Measurements from ENCODE around the gene FAM47C. TPM values are rescaled to one million over a fixed set of nuclear protein-coding genes. Genes with fewer than 3 reads are reported as not detected.
"Not testable (repeated sequence)": the region's sequence is repeated elsewhere in the genome, so short reads cannot be mapped to it uniquely, and the experiment has no call there.

FAM47C gene
- not detected for total RNA-seq
- not detected for total RNA-seq (2013)
- total RNA-seq: 0 reads per million in 29 experiments

GRCh38 chrX:37008182-37008581 lies at the start of gene FAM47C:
TSS of gene FAM47C (plus strand) at chrX:37008366. CDS start at chrX:37008411, 45 bp downstream.
- CTCF ChIA-PET; DNase-seq; H3K27me3 Mint-ChIP-seq; H3K9me3 Mint-ChIP-seq; ATAC-seq (replicated peaks in 1 of 4); H3K4me1 ChIP-seq (ENCODE audit: control insufficient read depth in 1 of 2, extremely low read depth in 1 of 2, insufficient read depth in 2 of 2, low read length in 2 of 2); POLR2A ChIA-PET; H3K27me3 ChIP-seq (replicated peaks in 1 of 2; ENCODE audit: control insufficient read depth in 2 of 2, extremely low read depth in 1 of 2, insufficient read depth in 2 of 2, low read length in 1 of 2); H3K36me3 Mint-ChIP-seq; H3K27ac ChIP-seq (ENCODE audit: low read length); H3K4me1 Mint-ChIP-seq; H3K36me3 ChIP-seq (ENCODE audit: control insufficient read depth in 2 of 2, extremely low read depth in 1 of 2, insufficient read depth in 1 of 2, low read length in 1 of 2); H3K4me3 Mint-ChIP-seq; H3K4me3 ChIP-seq (ENCODE audit: control insufficient read depth in 1 of 2, extremely low read depth in 1 of 2, low read length in 1 of 2); H3K27ac Mint-ChIP-seq; H3K9me3 ChIP-seq: not testable (repeated sequence)
- 89% methylated on average over 8 of the region's 24 CpGs for WGBS (ENCODE audit: insufficient coverage)

- no CpG with 5 or more reads among the region's 10 CpGs for WGBS (ENCODE audit: insufficient coverage)
- Histone ChIP-seq H3K9me3 (no peaks in the 10 kb centered on the region), H3K36me3 (ENCODE audit: control insufficient read depth in 2 of 2, extremely low read depth in 1 of 2, insufficient read depth in 1 of 2, low read length in 1 of 2) (no peaks in the 10 kb centered on the region), H3K27me3 (replicated peaks in 1 of 2; ENCODE audit: control insufficient read depth in 2 of 2, extremely low read depth in 1 of 2, insufficient read depth in 2 of 2, low read length in 1 of 2) (peaks cover 4 to 6% of the 10 kb centered on the region in 2 experiments), H3K4me3 (ENCODE audit: control insufficient read depth in 1 of 2, extremely low read depth in 1 of 2, low read length in 1 of 2) (no peak overlapping the region), H3K4me1 (ENCODE audit: control insufficient read depth in 1 of 2, extremely low read depth in 1 of 2, insufficient read depth in 2 of 2, low read length in 2 of 2) (no peaks in the 10 kb centered on the region), H3K27ac (ENCODE audit: low read length) (no peak overlapping the region)
- DNase-seq (no peak), ATAC-seq (replicated peaks in 1 of 4) (no peak)
- Mint-ChIP-seq H3K27ac (no peak overlapping the region), H3K36me3 (no peaks in the 10 kb centered on the region), H3K9me3 (peaks cover 0 to 3% (median 0%) of the 10 kb centered on the region in 3 donors), H3K4me1 (peaks cover 0 to 2% (median 0%) of the 10 kb centered on the region in 3 donors), H3K4me3 (no peak overlapping the region), H3K27me3 (peaks cover 17 to 30% of the 10 kb centered on the region in 2 donors)
- CTCF ChIA-PET: no interaction called here
- POLR2A ChIA-PET: no interaction called here
These were observed 46.6 kb upstream of the FAM47C start for GRCh38 chrX:36961590-36961989.

- H3K27me3 Mint-ChIP-seq: peaks cover 11 to 22% of the 10 kb centered on the region in 2 donors
- no peak for ATAC-seq (replicated peaks in 1 of 4)
- H3K27ac Mint-ChIP-seq: no peak overlapping the region
- Histone ChIP-seq H3K36me3 (ENCODE audit: control insufficient read depth in 2 of 2, extremely low read depth in 1 of 2, insufficient read depth in 1 of 2, low read length in 1 of 2) (no peaks in the 10 kb centered on the region), H3K27me3 (replicated peaks in 1 of 2; ENCODE audit: control insufficient read depth in 2 of 2, extremely low read depth in 1 of 2, insufficient read depth in 2 of 2, low read length in 1 of 2) (peaks cover 4% of the 10 kb centered on the region in 2 experiments), H3K4me1 (ENCODE audit: control insufficient read depth in 1 of 2, extremely low read depth in 1 of 2, insufficient read depth in 2 of 2, low read length in 2 of 2) (no peaks in the 10 kb centered on the region), H3K9me3 (no peaks in the 10 kb centered on the region), H3K4me3 (ENCODE audit: control insufficient read depth in 1 of 2, extremely low read depth in 1 of 2, low read length in 1 of 2) (no peak overlapping the region), H3K27ac (ENCODE audit: low read length) (no peak overlapping the region)
- ChIA-PET CTCF (no interaction called here), POLR2A (no interaction called here)
- peaks cover 0 to 3% (median 1%) of the 10 kb centered on the region in 3 donors for H3K9me3 Mint-ChIP-seq
- H3K36me3 Mint-ChIP-seq: no peaks in the 10 kb centered on the region
- H3K4me3 Mint-ChIP-seq: no peak overlapping the region
- peaks cover 0 to 2% (median 0%) of the 10 kb centered on the region in 3 donors for H3K4me1 Mint-ChIP-seq
- DNase-seq: no peak
- WGBS (ENCODE audit: insufficient coverage): 17% methylated on average over 35 of the region's 63 CpGs
These were observed 44.9 kb upstream of the FAM47C start for GRCh38 chrX:36963069-36963808.

GRCh38 chrX:36963852-36964251 lies 44.3 kb upstream of the FAM47C start:
- ATAC-seq (replicated peaks in 1 of 4) (no peak), DNase-seq (no peak)
- H3K4me3 ChIP-seq (ENCODE audit: control insufficient read depth in 1 of 2, extremely low read depth in 1 of 2, low read length in 1 of 2): no peak overlapping the region
- POLR2A ChIA-PET: no interaction called here
- no peaks in the 10 kb centered on the region for H3K36me3 ChIP-seq (ENCODE audit: control insufficient read depth in 2 of 2, extremely low read depth in 1 of 2, insufficient read depth in 1 of 2, low read length in 1 of 2)
- 18% methylated on average over 12 of the region's 45 CpGs for WGBS (ENCODE audit: insufficient coverage)
- Mint-ChIP-seq H3K4me3 (no peak overlapping the region), H3K9me3 (peaks cover 0 to 1% (median 0%) of the 10 kb centered on the region in 3 donors), H3K27ac (no peak overlapping the region), H3K4me1 (no peaks in the 10 kb centered on the region), H3K36me3 (no peaks in the 10 kb centered on the region), H3K27me3 (peaks cover 5 to 16% of the 10 kb centered on the region in 2 donors)
- CTCF ChIA-PET: no interaction called here
- peaks cover 4% of the 10 kb centered on the region in 2 experiments for H3K27me3 ChIP-seq (replicated peaks in 1 of 2; ENCODE audit: control insufficient read depth in 2 of 2, extremely low read depth in 1 of 2, insufficient read depth in 2 of 2, low read length in 1 of 2)
- no peak overlapping the region for H3K27ac ChIP-seq (ENCODE audit: low read length)
- no peaks in the 10 kb centered on the region for H3K4me1 ChIP-seq (ENCODE audit: control insufficient read depth in 1 of 2, extremely low read depth in 1 of 2, insufficient read depth in 2 of 2, low read length in 2 of 2)
- H3K9me3 ChIP-seq: no peaks in the 10 kb centered on the region

- Mint-ChIP-seq H3K36me3 (no peaks in the 10 kb centered on the region), H3K4me3 (no peak overlapping the region), H3K4me1 (no peaks in the 10 kb centered on the region), H3K9me3 (no peaks in the 10 kb centered on the region), H3K27ac (no peak overlapping the region), H3K27me3 (peaks cover 0 to 13% of the 10 kb centered on the region in 2 donors)
- Histone ChIP-seq H3K4me3 (ENCODE audit: control insufficient read depth in 1 of 2, extremely low read depth in 1 of 2, low read length in 1 of 2) (no peak overlapping the region), H3K27ac (ENCODE audit: low read length) (no peak overlapping the region), H3K9me3 (no peaks in the 10 kb centered on the region), H3K27me3 (replicated peaks in 1 of 2; ENCODE audit: control insufficient read depth in 2 of 2, extremely low read depth in 1 of 2, insufficient read depth in 2 of 2, low read length in 1 of 2) (no peaks in the 10 kb centered on the region), H3K36me3 (ENCODE audit: control insufficient read depth in 2 of 2, extremely low read depth in 1 of 2, insufficient read depth in 1 of 2, low read length in 1 of 2) (no peaks in the 10 kb centered on the region), H3K4me1 (ENCODE audit: control insufficient read depth in 1 of 2, extremely low read depth in 1 of 2, insufficient read depth in 2 of 2, low read length in 2 of 2) (no peaks in the 10 kb centered on the region)
- DNase-seq: no peak
- ATAC-seq (replicated peaks in 1 of 4): no peak
- ChIA-PET POLR2A (no interaction called here), CTCF (no interaction called here)
These were observed 34.6 kb upstream of the FAM47C start for GRCh38 chrX:36973575-36973974.

GRCh38 chrX:36974911-36975310 lies 33.3 kb upstream of the FAM47C start:
- POLR2A ChIA-PET: no interaction called here
- Histone ChIP-seq H3K4me1 (ENCODE audit: control insufficient read depth in 1 of 2, extremely low read depth in 1 of 2, insufficient read depth in 2 of 2, low read length in 2 of 2) (no peaks in the 10 kb centered on the region), H3K9me3 (no peaks in the 10 kb centered on the region), H3K27ac (ENCODE audit: low read length) (no peak overlapping the region), H3K36me3 (ENCODE audit: control insufficient read depth in 2 of 2, extremely low read depth in 1 of 2, insufficient read depth in 1 of 2, low read length in 1 of 2) (no peaks in the 10 kb centered on the region), H3K4me3 (ENCODE audit: control insufficient read depth in 1 of 2, extremely low read depth in 1 of 2, low read length in 1 of 2) (no peak overlapping the region), H3K27me3 (replicated peaks in 1 of 2; ENCODE audit: control insufficient read depth in 2 of 2, extremely low read depth in 1 of 2, insufficient read depth in 2 of 2, low read length in 1 of 2) (no peaks in the 10 kb centered on the region)
- Mint-ChIP-seq H3K36me3 (no peaks in the 10 kb centered on the region), H3K9me3 (no peaks in the 10 kb centered on the region), H3K27ac (no peak overlapping the region), H3K27me3 (peaks cover 0 to 13% of the 10 kb centered on the region in 2 donors), H3K4me3 (no peak overlapping the region), H3K4me1 (no peaks in the 10 kb centered on the region)
- CTCF ChIA-PET: no interaction called here
- no CpG with 5 or more reads among the region's 6 CpGs for WGBS (ENCODE audit: insufficient coverage)
- DNase-seq: no peak
- ATAC-seq (replicated peaks in 1 of 4): no peak

- Histone ChIP-seq H3K9me3 (no peaks in the 10 kb centered on the region), H3K27me3 (replicated peaks in 1 of 2; ENCODE audit: control insufficient read depth in 2 of 2, extremely low read depth in 1 of 2, insufficient read depth in 2 of 2, low read length in 1 of 2) (no peaks in the 10 kb centered on the region), H3K4me3 (ENCODE audit: control insufficient read depth in 1 of 2, extremely low read depth in 1 of 2, low read length in 1 of 2) (no peak overlapping the region), H3K27ac (ENCODE audit: low read length) (no peak overlapping the region), H3K4me1 (ENCODE audit: control insufficient read depth in 1 of 2, extremely low read depth in 1 of 2, insufficient read depth in 2 of 2, low read length in 2 of 2) (no peaks in the 10 kb centered on the region), H3K36me3 (ENCODE audit: control insufficient read depth in 2 of 2, extremely low read depth in 1 of 2, insufficient read depth in 1 of 2, low read length in 1 of 2) (no peaks in the 10 kb centered on the region)
- DNase-seq (no peak), ATAC-seq (replicated peaks in 1 of 4) (no peak)
- Mint-ChIP-seq H3K4me3 (no peak overlapping the region), H3K27me3 (peaks cover 0 to 17% of the 10 kb centered on the region in 2 donors), H3K4me1 (no peaks in the 10 kb centered on the region), H3K9me3 (no peaks in the 10 kb centered on the region), H3K27ac (no peak overlapping the region), H3K36me3 (no peaks in the 10 kb centered on the region)
- ChIA-PET POLR2A (no interaction called here), CTCF (no interaction called here)
- no CpG with 5 or more reads among the region's 2 CpGs for WGBS (ENCODE audit: insufficient coverage)
These were observed 29.3 kb upstream of the FAM47C start for GRCh38 chrX:36978886-36979285.

Data from T-cell (primary cell).